Amniotic stem cell (primary cell): ENCODE data around the gene LRRN4CL.

Source experiments
- DNase-seq: peaks from one replicate; lab custom pipeline; 2025; lab: John Stamatoyannopoulos, UW

The LRRN4CL gene

GRCh38 chr11:62646825-62647608, 42.3 kb downstream of the LRRN4CL start:
- DNase-seq: no peak

GRCh38 chr11:62645946-62646824, 43.1 kb downstream of the LRRN4CL start, which contains the start of gene GANAB:
Gene GANAB (minus strand): TSS chr11:62646613. CDS start chr11:62646599, 14 bp downstream.
- DNase-seq: peak; percentile 98

- DNase-seq: no peak
These were observed 43.7 kb downstream of the LRRN4CL start for GRCh38 chr11:62645671-62645945.

- no peak for DNase-seq
These were observed 45.1 kb downstream of the LRRN4CL start for GRCh38 chr11:62644220-62644619.
